GM12878 (cell line): ENCODE results near the gene THOC5. TPM values are rescaled to one million over a fixed set of nuclear protein-coding genes. Genes with fewer than 3 reads are reported as not detected.

Experiments used
- ATAC-seq: fragments of 200-7000 bp; cut with Tn5 transposase; 3 replicates; pipeline ENCODE4 v1.9.1; 2020; ENCODE audit warnings: mild to moderate bottlenecking, moderate library complexity
- BruUV-seq: library from RNA; stranded (reverse); fragments of 400-500 nt; replicated peaks from 2 replicates; lab custom pipeline; 2021; lab: Mats Ljungman, UMichigan
- CTCF ChIA-PET: fragments of 300-600 bp; sonication (Branson Sonifier 250); formaldehyde crosslinking; extraction: SDS; loops from one replicate; lab custom pipeline; 2021; ENCODE audit warnings: inconsistent platforms; lab: Yijun Ruan, JAX
- POLR2A ChIA-PET: fragments of 350-600 bp; formaldehyde crosslinking; extraction: SDS; loops from one replicate; lab custom pipeline; 2021; ENCODE audit warnings: inconsistent platforms; lab: Charles Lee
- RAD21 ChIA-PET: fragments of 300-600 bp; sonication (Branson Sonifier 250); formaldehyde crosslinking; loops from one replicate; lab custom pipeline; 2023; ENCODE audit warnings: antibody characterized with exemption; ENCODE audit not compliant: unreplicated experiment; lab: Charles Lee
- SMC1A ChIA-PET: fragments of 300-600 bp; sonication (Branson Sonifier 250); formaldehyde crosslinking; loops from one replicate; lab custom pipeline; 2023; ENCODE audit not compliant: unreplicated experiment, uncharacterized antibody; lab: Charles Lee
- DNase-seq: peaks from one replicate; pipeline ENCODE4 v3.0.0-alpha.2; 2011; ENCODE audit warnings: low read depth, low spot score
- FAIRE-seq: peaks from 3 replicates; lab custom pipeline; 2011; peaks lifted over from hg19 to GRCh38; lab: Jason Lieb, UNC
- H2AFZ ChIP-seq: 2 replicates; pipeline ENCODE4 v1.6.0; 2011; ENCODE audit warnings: low read depth, low read length, control low read depth; ENCODE audit not compliant: control insufficient read depth
- H3K27ac ChIP-seq: 2 replicates; pipeline ENCODE4 v1.5.1; 2011; ENCODE audit warnings: control low read depth; ENCODE audit not compliant: control insufficient read depth, insufficient read depth
- H3K27me3 ChIP-seq, 2 experiments: replicated peaks in 1 of 2; 2 replicates each; pipeline versions ENCODE4 v1.6.0 to v1.6.1; 2011; ENCODE audit warnings: low read length in 1 of 2; ENCODE audit not compliant: control insufficient read depth in 2 of 2, insufficient read depth in 2 of 2
- H3K36me3 ChIP-seq, 2 experiments: 2 replicates each; pipeline ENCODE4 v1.5.1; 2011; ENCODE audit warnings: low read length in 1 of 2; ENCODE audit not compliant: control insufficient read depth in 2 of 2, insufficient read depth in 2 of 2
- H3K4me1 ChIP-seq: 2 replicates; pipeline ENCODE4 v1.6.1; 2011; ENCODE audit warnings: mild to moderate bottlenecking, low read length, moderate library complexity, mixed read lengths; ENCODE audit not compliant: control insufficient read depth, insufficient read depth
- H3K4me2 ChIP-seq: 2 replicates; pipeline ENCODE4 v1.6.0; 2011; ENCODE audit warnings: control low read depth; ENCODE audit not compliant: control insufficient read depth, insufficient read depth
- H3K4me3 ChIP-seq: fragments of 200-600 bp; sonication (generic); 2 replicates; pipeline ENCODE4 v1.5.1; 2016
- H3K79me2 ChIP-seq: 2 replicates; pipeline ENCODE4 v1.6.0; 2011; ENCODE audit warnings: low read length; ENCODE audit not compliant: control insufficient read depth, insufficient read depth
- H3K9ac ChIP-seq: 2 replicates; pipeline ENCODE4 v1.8.0; 2011; ENCODE audit warnings: low read length, control low read depth, mixed read lengths; ENCODE audit not compliant: control insufficient read depth, insufficient read depth
- H3K9me3 ChIP-seq: replicated peaks from 3 replicates; pipeline ENCODE4 v1.5.1; 2011; ENCODE audit warnings: mild to moderate bottlenecking, low read length; ENCODE audit not compliant: control insufficient read depth, insufficient read depth
- H4K20me1 ChIP-seq: 2 replicates; pipeline ENCODE4 v1.6.0; 2011; ENCODE audit not compliant: control insufficient read depth, insufficient read depth
- BCLAF1 ChIP-seq: fragments of 450-650 bp; IDR thresholded peaks from 2 replicates; pipeline ENCODE4 v1.6.1; 2017; ENCODE audit warnings: antibody characterized with exemption, mild to moderate bottlenecking, moderate library complexity
- BMI1 ChIP-seq: fragments of 450-650 bp; IDR thresholded peaks from 2 replicates; pipeline ENCODE4 v1.6.1; 2016; ENCODE audit warnings: mild to moderate bottlenecking, moderate library complexity, borderline replicate concordance
- CBX3 ChIP-seq: fragments of 200-600 bp; sonication (generic); IDR thresholded peaks from 2 replicates; pipeline ENCODE4 v1.6.1; 2016; ENCODE audit warnings: low read depth, borderline replicate concordance
- CHD2 ChIP-seq: IDR thresholded peaks from 2 replicates; pipeline ENCODE4 v1.6.1; 2011; ENCODE audit warnings: low read depth, low read length, improper control_type of control experiment, borderline replicate concordance
- FOXK2 ChIP-seq: fragments of 450-650 bp; IDR thresholded peaks from 2 replicates; pipeline ENCODE4 v1.6.1; 2017; ENCODE audit warnings: mild to moderate bottlenecking, moderate library complexity
- FOXM1 ChIP-seq: IDR thresholded peaks from 2 replicates; pipeline ENCODE4 v1.6.1; 2012; ENCODE audit warnings: low read depth, mild to moderate bottlenecking, inconsistent platforms, low read length, moderate library complexity
- HDAC2 ChIP-seq: fragments of 200-600 bp; sonication (generic); IDR thresholded peaks from 2 replicates; pipeline ENCODE4 v1.6.1; 2017
- IKZF1 ChIP-seq: fragments of 450-650 bp; conservative IDR thresholded peaks from 2 replicates; pipeline ENCODE4 v1.6.1; 2017; ENCODE audit warnings: antibody characterized with exemption, mild to moderate bottlenecking
- IRF3 ChIP-seq: fragments of 450-650 bp; IDR thresholded peaks from 2 replicates; pipeline ENCODE4 v1.6.1; 2014; ENCODE audit warnings: mild to moderate bottlenecking
- IRF5 ChIP-seq: fragments of 450-650 bp; IDR thresholded peaks from 2 replicates; pipeline ENCODE4 v1.6.1; 2017; ENCODE audit warnings: borderline replicate concordance
- JUND ChIP-seq: IDR thresholded peaks from 2 replicates; pipeline ENCODE4 v1.6.1; 2012; ENCODE audit warnings: low read depth, mild to moderate bottlenecking, low read length, improper control_type of control experiment, moderate library complexity
- NFYA ChIP-seq: IDR thresholded peaks from 2 replicates; pipeline ENCODE4 v1.6.1; 2011; ENCODE audit warnings: low read depth, mild to moderate bottlenecking, low read length, improper control_type of control experiment, borderline replicate concordance
- NR2F1 ChIP-seq: fragments of 450-650 bp; conservative IDR thresholded peaks from 2 replicates; pipeline ENCODE4 v1.6.1; 2017; ENCODE audit warnings: mild to moderate bottlenecking
- PAX5 ChIP-seq: IDR thresholded peaks from 2 replicates; pipeline ENCODE4 v1.6.1; 2011; ENCODE audit warnings: low read depth, low read length, borderline replicate concordance
- PBX3 ChIP-seq: IDR thresholded peaks from 2 replicates; pipeline ENCODE4 v1.6.1; 2011; ENCODE audit warnings: mild to moderate bottlenecking, low read depth, low read length, moderate library complexity; ENCODE audit not compliant: insufficient replicate concordance
- SIX5 ChIP-seq: IDR thresholded peaks from 2 replicates; pipeline ENCODE4 v1.6.1; 2011; ENCODE audit warnings: mild to moderate bottlenecking, low read depth, low read length, moderate library complexity; ENCODE audit not compliant: severe bottlenecking
- SMARCA5 ChIP-seq: fragments of 450-650 bp; IDR thresholded peaks from 2 replicates; pipeline ENCODE4 v1.6.1; 2017; ENCODE audit warnings: mild to moderate bottlenecking
- SPI1 ChIP-seq: IDR thresholded peaks from 2 replicates; pipeline ENCODE4 v1.6.1; 2011; ENCODE audit warnings: low read depth, mild to moderate bottlenecking, low read length, moderate library complexity, borderline replicate concordance; ENCODE audit not compliant: insufficient read depth
- SREBF1 ChIP-seq: IDR thresholded peaks from 2 replicates; pipeline ENCODE4 v1.6.1; 2012; ENCODE audit warnings: mild to moderate bottlenecking, low read length
- YY1 ChIP-seq: IDR thresholded peaks from 2 replicates; pipeline ENCODE4 v1.6.1; 2011; ENCODE audit warnings: low read depth, mild to moderate bottlenecking, low read length
- ZNF622 ChIP-seq: fragments of 450-650 bp; IDR thresholded peaks from 2 replicates; pipeline ENCODE4 v1.6.1; 2017; ENCODE audit warnings: mild to moderate bottlenecking, inconsistent platforms
- WGBS: methylation state at CpG from one replicate; pipeline ENCODE4 v1.1.6; 2016; ENCODE audit warnings: low lambda C conversion rate; ENCODE audit not compliant: insufficient replicate concordance, insufficient coverage; ENCODE audit errors: missing lambda C conversion rate; 5-methylcytosine and 5-hydroxymethylcytosine counted together
- in situ Hi-C: fragments of 300-500 bp; cut with MboI; formaldehyde crosslinking; loops from 9 replicates; pipeline ENCODE4 v1.14.3; 2018; ENCODE audit warnings: mixed read lengths
- intact Hi-C: fragments of 100-400 bp; cut with micrococcal nuclease; formaldehyde crosslinking; loops from one replicate; pipeline ENCODE4 v1.14.2; 2022; ENCODE audit not compliant: unreplicated experiment
- polyA plus RNA-seq, 11 experiments: library from polyadenylated mRNA; depleted of rRNA in 4 of 11; unstranded in 6 of 11; stranded (reverse) in 5 of 11; fragments of >200 nt; fragmentation: Nextera tagmentation in 4 of 11; fragmentation: Illumina TruSeq in 1 of 11; extraction: Ambion mirVana in 4 of 11; extraction: Trizol in 1 of 11; gene quantifications; 1 replicate in 1 of 11; 2 replicates in 10 of 11; pipeline versions ENCODE4 v1.2.1 to v1.2.3, GENCODE V29; 2011 to 2016; ENCODE audit warnings: inconsistent platforms in 2 of 11, missing spikeins in 2 of 11, low read depth in 1 of 11
- total RNA-seq, 4 experiments: library from RNA; depleted of rRNA in 3 of 4; stranded (reverse); fragments of >200 nt in 3 of 4; fragmentation: Illumina TruSeq in 1 of 4; extraction: Trizol in 1 of 4; gene quantifications; 2 replicates each; pipeline versions ENCODE4 v1.2.1 to v1.2.3, GENCODE V29; 2013 to 2021

THOC5 gene
- total and polyA plus RNA-seq, 10 of the 15 experiments (the other 5 are each of a cell fraction or from before 2014, with no cell fraction given): 20.9 to 44.9 (median 31.4) TPM

GRCh38 chr22:29469755-29470154 is 83.8 kb downstream of the THOC5 start (continued):
- no peak for TF ChIP-seq SPI1
- no peak for TF ChIP-seq CHD2
- no peak for TF ChIP-seq IKZF1
- no peak for TF ChIP-seq NFYA
- TF ChIP-seq IRF3: no peak
- TF ChIP-seq HDAC2: no peak
- no peak for TF ChIP-seq FOXM1
- no peak for TF ChIP-seq IRF5

- Histone ChIP-seq H3K79me2 (no peaks in the 10 kb centered on the region), H4K20me1 (no peaks in the 10 kb centered on the region), H3K9ac (no peak overlapping the region), H3K27ac (no peak overlapping the region), H3K36me3 (no peaks in the 10 kb centered on the region), H3K4me2 (no peak overlapping the region), H3K27me3 (no peaks in the 10 kb centered on the region; a peak in 3 of 4 replicates), H3K4me1 (no peaks in the 10 kb centered on the region), H2AFZ (no peak overlapping the region), H3K4me3 (no peak overlapping the region), H3K9me3 (no peaks in the 10 kb centered on the region)
- POLR2A ChIA-PET: no interaction called here
- no peak for ATAC-seq
- RAD21 ChIA-PET: no interaction called here
- intact Hi-C loops (no loop called here), in situ Hi-C loops (no loop called here)
- BruUV-seq: no TSS peak
- FAIRE-seq: no peak
- SMC1A ChIA-PET: no interaction called here
- CTCF ChIA-PET: no interaction called here
- WGBS: 33% methylated on average over 7 of the region's 7 CpGs
- no peak for DNase-seq
- no peak for TF ChIP-seq SREBF1
- no peak for TF ChIP-seq BMI1
- no peak for TF ChIP-seq BCLAF1
- TF ChIP-seq ZNF622: no peak
- TF ChIP-seq NR2F1: no peak
- TF ChIP-seq PAX5: no peak
- no peak for TF ChIP-seq FOXK2
- TF ChIP-seq SIX5: no peak
- no peak for TF ChIP-seq JUND
- no peak for TF ChIP-seq SMARCA5
- TF ChIP-seq CBX3: no peak
- TF ChIP-seq YY1: no peak
- TF ChIP-seq PBX3: no peak
Measured at GRCh38 chr22:29464581-29464980, 89.0 kb downstream of the THOC5 start.
